HG03025 (cell line): ENCODE results near the gene ULK1.
"Not testable (repeated sequence)": the region's sequence is repeated elsewhere in the genome, so short reads cannot be mapped to it uniquely, and the experiment has no call there.

Experiments
- ATAC-seq: cut with Tn5 transposase; IDR thresholded peaks from one replicate; pipeline ENCODE4 v1.9.1; 2021; ENCODE audit warnings: mild to moderate bottlenecking, moderate library complexity; ENCODE audit not compliant: unreplicated experiment, low FRiP score

ULK1 gene

GRCh38 chr12:131861261-131862083 is 33.0 kb upstream of the ULK1 start:
- no peak for ATAC-seq

- ATAC-seq, result no peak
Observed at GRCh38 chr12:131862084-131862441, 32.4 kb upstream of the ULK1 start.

- no peak for ATAC-seq
Observed at GRCh38 chr12:131862600-131862993, 31.8 kb upstream of the ULK1 start.

GRCh38 chr12:131862994-131863710 is 31.3 kb upstream of the ULK1 start:
- ATAC-seq, result no peak

- no peak for ATAC-seq
Observed at GRCh38 chr12:131863711-131864396, 30.6 kb upstream of the ULK1 start.

- ATAC-seq, result no peak
Observed at GRCh38 chr12:131864469-131864868, 30.0 kb upstream of the ULK1 start.

- ATAC-seq, result no peak
Observed at GRCh38 chr12:131865180-131865875, 29.1 kb upstream of the ULK1 start.

- ATAC-seq, result no peak
Observed at GRCh38 chr12:131867471-131867870, 27.0 kb upstream of the ULK1 start.

GRCh38 chr12:131867891-131868675 is 26.3 kb upstream of the ULK1 start:
- ATAC-seq, result no peak

- ATAC-seq, result no peak
Observed at GRCh38 chr12:131869871-131870418, 24.5 kb upstream of the ULK1 start.

GRCh38 chr12:131871677-131872076 is 22.7 kb upstream of the ULK1 start:
- no peak for ATAC-seq

GRCh38 chr12:131872154-131873051 is 22.0 kb upstream of the ULK1 start:
- ATAC-seq, result no peak

- ATAC-seq, result no peak
Observed at GRCh38 chr12:131873293-131873692, 21.1 kb upstream of the ULK1 start.

- ATAC-seq, result not testable (repeated sequence)
Observed at GRCh38 chr12:131874972-131875371, 19.4 kb upstream of the ULK1 start.

GRCh38 chr12:131877216-131877615 is 17.2 kb upstream of the ULK1 start:
- ATAC-seq, result not testable (repeated sequence)

GRCh38 chr12:131878436-131878835 is 16.0 kb upstream of the ULK1 start:
- ATAC-seq, result not testable (repeated sequence)

- no peak for ATAC-seq
Observed at GRCh38 chr12:131882804-131883520, 11.5 kb upstream of the ULK1 start.

GRCh38 chr12:131883521-131883900 is 10.9 kb upstream of the ULK1 start:
- ATAC-seq, result no peak
